Heart left ventricle (tissue), 16 donors: Measurements from ENCODE around the gene NEUROG1. TPM values are rescaled to one million over a fixed set of nuclear protein-coding genes. Genes with fewer than 3 reads are reported as not detected.

ENCODE experiments used
- ATAC-seq, 4 donors: fragments of 200-7000 bp; cut with Tn5 transposase; one replicate each; pipeline ENCODE4 v1.9.1; 2020 to 2022; ENCODE audit warnings: moderate library complexity in 4 of 4, mild to moderate bottlenecking in 3 of 4, moderate number of reproducible peaks in 1 of 4
- DNase-seq, 5 donors: peaks; one replicate each; pipeline ENCODE4 v3.0.0-alpha.2; 2020
- H3K27ac ChIP-seq, 12 donors: fragments of 200-600 bp; sonication (generic) in 4 of 12; one replicate each; pipeline versions ENCODE4 v1.5.0 to v1.8.0; 2016 to 2022; ENCODE audit warnings: mild to moderate bottlenecking in 2 of 12
- H3K27me3 ChIP-seq, 9 donors: fragments of 200-600 bp; sonication (generic) in 2 of 9; one replicate each; pipeline versions ENCODE4 v1.5.1 to v1.8.0; 2016 to 2022; ENCODE audit warnings: mild to moderate bottlenecking in 3 of 9
- H3K36me3 ChIP-seq, 9 donors: fragments of 200-600 bp; sonication (generic) in 2 of 9; one replicate each; pipeline versions ENCODE4 v1.5.0 to v1.8.0; 2018 to 2022; ENCODE audit warnings: mild to moderate bottlenecking in 2 of 9
- H3K4me1 ChIP-seq, 12 donors: fragments of 200-600 bp; sonication (generic) in 4 of 12; one replicate each; pipeline versions ENCODE4 v1.5.0 to v1.8.0; 2016 to 2022; ENCODE audit warnings: mild to moderate bottlenecking in 3 of 12
- H3K4me3 ChIP-seq, 12 donors: fragments of 200-600 bp; sonication (generic) in 4 of 12; one replicate each; pipeline versions ENCODE4 v1.5.0 to v1.8.0; 2017 to 2022; ENCODE audit warnings: mild to moderate bottlenecking in 9 of 12, moderate library complexity in 4 of 12
- H3K9me3 ChIP-seq, 12 donors: fragments of 200-600 bp; sonication (generic) in 4 of 12; one replicate each; pipeline versions ENCODE4 v1.5.0 to v1.8.0; 2016 to 2022; ENCODE audit warnings: mild to moderate bottlenecking in 1 of 12
- CTCF ChIP-seq, 12 donors: fragments of 200-600 bp; sonication (generic) in 4 of 12; IDR thresholded peaks; one replicate each; pipeline versions ENCODE4 v1.5.0 to v1.8.0; 2018 to 2022; ENCODE audit warnings: antibody characterized with exemption in 12 of 12, mild to moderate bottlenecking in 5 of 12
- POLR2A ChIP-seq, 2 donors: fragments of 450-650 bp; IDR thresholded peaks; one replicate each; pipeline ENCODE4 v1.6.1; 2017; ENCODE audit warnings: antibody characterized with exemption in 2 of 2, mild to moderate bottlenecking in 2 of 2, moderate library complexity in 2 of 2
- WGBS, 4 donors: extraction: QIAGEN DNeasy Blood & Tissue Kit in 2 of 4; methylation state at CpG; one replicate each; pipeline versions ENCODE4 v1.1.5 to v1.1.7; 2013 to 2018; 5-methylcytosine and 5-hydroxymethylcytosine counted together
- intact Hi-C, 10 donors: fragments of 100-400 bp; cut with DNase I; formaldehyde crosslinking; loops; one replicate each; pipeline versions ENCODE4 v1.11.1 to v1.14.2; 2022
- polyA plus RNA-seq, 2 donors: library from polyadenylated mRNA; stranded (reverse); fragments of 200-250 nt; gene quantifications; one replicate each; pipeline ENCODE4 v1.2.3, GENCODE V29; 2013
- total RNA-seq, 9 donors: library from RNA; depleted of rRNA in 2 of 9; stranded (reverse); fragments of >200 nt in 2 of 9; fragmentation: NEBNext Ultra II Directional in 3 of 9; extraction: Animal tissue kit (Norgen Biotek cat#: 25700) in 3 of 9; gene quantifications; one replicate each; pipeline versions ENCODE4 v1.1.0 to v1.2.4, GENCODE V29; 2016 to 2023
- donor health status: ischemic (EF 13 %, LVEDD 7.1; RV severe dilation, severe dysfunction).
- donor health status: healthy with polysubstance abuse.
- donor health status: DM: no; HTN: yes; CAD: no.
- donor health status: DM: no; HTN: no; CAD: no.
- donor health status: ischemic (EF 25% LVEDD 6.9; RV normal size, moderate dysfunction).
- donor health status: ischemic (EF 25% LVEDD 5.7; RV mildly dilated, moderate dysfunction).
- donor health status: healthy.
- donor health status: DM: yes; HTN: yes; CAD: no.
- donor health status: ischemic (EF 35%, LVEDD 5.7; RV mildly dilated, moderate dysfunction).
- donor health status: nonischemic (EF 11% LVEDD 7.7; RV severe dilation, severe dysfunction).
- donor health status: DM: yes; HTN: yes; CAD: no.
- donor health status: PGD.
- donor health status: ischemic (EF 29% LVEDD 5.4; RV normal size, mild dysfunction).
- donor health status: nonischemic (EF 23%, LVEDD 6.1; RV moderate dilation, normal function).

The NEUROG1 gene
- total and polyA plus RNA-seq, 11 donors = not detected

DNA sequence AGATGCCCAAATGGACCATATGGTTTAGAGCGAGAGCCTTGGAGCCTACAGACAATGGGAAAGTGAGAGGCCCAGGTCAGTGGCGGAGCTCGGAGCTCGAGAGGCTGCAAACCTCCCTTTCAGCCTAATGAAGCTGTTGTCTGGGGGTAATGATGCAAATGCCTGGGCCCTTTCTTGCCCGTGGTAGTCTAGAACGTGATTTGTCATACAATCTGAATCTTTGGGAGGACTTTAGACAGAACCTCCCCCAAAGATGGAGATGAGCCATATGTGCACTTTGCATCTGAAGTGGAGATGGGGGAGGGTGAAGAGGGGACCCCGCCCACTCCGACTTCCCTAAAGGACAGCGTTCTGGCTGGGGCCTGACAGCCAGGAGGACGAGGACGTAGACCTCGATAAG lies 10.3 kb upstream of the NEUROG1 start:
- no peaks in the 10 kb centered on the region for H3K36me3 ChIP-seq
- H3K4me1 ChIP-seq = peaks cover 0 to 23% (median 17%) of the 10 kb centered on the region in 12 donors
- 46 to 65% (median 60%) methylated on average over 12 of the region's 12 CpGs for WGBS, 4 donors
- no peaks in the 10 kb centered on the region for H3K9me3 ChIP-seq
- H3K27me3 ChIP-seq = peaks cover 27 to 95% (median 61%) of the 10 kb centered on the region in 9 donors
- TF ChIP-seq CTCF (IDR thresholded peaks at IDR 0.05) (no peak), POLR2A (IDR thresholded peaks at IDR 0.05) (no peak)
- no peak for ATAC-seq
- DNase-seq = no peak
- H3K27ac ChIP-seq = no peak overlapping the region
- intact Hi-C loops = no loop called here
- no peak overlapping the region for H3K4me3 ChIP-seq

- intact Hi-C loops = no loop called here
- no peak for ATAC-seq
- H3K27me3 ChIP-seq = peaks cover 27 to 97% (median 65%) of the 10 kb centered on the region in 9 donors
Measured at GRCh38 chr5:135545099-135545498, 9.3 kb upstream of the NEUROG1 start.

GRCh38 chr5:135543485-135544304 lies 7.9 kb upstream of the NEUROG1 start:
- Histone ChIP-seq H3K4me3 (peak overlapping the region; percentile 32 to 65 (median 52)), H3K27ac (peak overlapping the region in 1 of 12 donors; percentile 50), H3K9me3 (no peaks in the 10 kb centered on the region), H3K4me1 (peaks cover 0 to 23% (median 17%) of the 10 kb centered on the region in 12 donors), H3K36me3 (no peaks in the 10 kb centered on the region), H3K27me3 (peaks cover 30 to 100% (median 72%) of the 10 kb centered on the region in 9 donors)
- DNase-seq = no peak
- intact Hi-C loops = no loop called here
- peak in 2 of 4 donors; percentile 30 to 53 for ATAC-seq
- no peak for TF ChIP-seq CTCF (IDR thresholded peaks at IDR 0.05)
- TF ChIP-seq POLR2A (IDR thresholded peaks at IDR 0.05) = no peak
- WGBS, 4 donors = 1 to 3% (median 2%) methylated on average over 30 to 77 of the region's 77 CpGs

More at GRCh38 chr5:135545099-135545498, 9.3 kb upstream of the NEUROG1 start:
- no peak for DNase-seq
- H3K4me1 ChIP-seq = peaks cover 0 to 23% (median 17%) of the 10 kb centered on the region in 12 donors
- H3K4me3 ChIP-seq = peak overlapping the region in 4 of 12 donors; percentile 57 to 65 (median 62)
- TF ChIP-seq POLR2A (IDR thresholded peaks at IDR 0.05) (no peak), CTCF (IDR thresholded peaks at IDR 0.05) (no peak)
- H3K27ac ChIP-seq = no peak overlapping the region
- H3K36me3 ChIP-seq = no peaks in the 10 kb centered on the region
- no peaks in the 10 kb centered on the region for H3K9me3 ChIP-seq
- 39 to 51% (median 49%) methylated on average over 17 of the region's 17 CpGs for WGBS, 4 donors

GRCh38 chr5:135543001-135543484 lies 7.3 kb upstream of the NEUROG1 start:
- 23 to 38% (median 32%) methylated on average over 5 of the region's 5 CpGs for WGBS, 4 donors
- DNase-seq (no peak), ATAC-seq (no peak)
- Histone ChIP-seq H3K36me3 (no peaks in the 10 kb centered on the region), H3K27me3 (peaks cover 36 to 100% (median 76%) of the 10 kb centered on the region in 9 donors), H3K9me3 (no peaks in the 10 kb centered on the region), H3K4me1 (peaks cover 0 to 23% (median 17%) of the 10 kb centered on the region in 12 donors), H3K4me3 (peak overlapping the region in 11 of 12 donors; percentile 32 to 65 (median 53)), H3K27ac (peak overlapping the region in 1 of 12 donors; percentile 50)
- intact Hi-C loops = no loop called here
- TF ChIP-seq POLR2A (IDR thresholded peaks at IDR 0.05) (no peak), CTCF (IDR thresholded peaks at IDR 0.05) (no peak)
